ENCODE data around the gene SLC44A3.

Gene SLC44A3

DNA sequence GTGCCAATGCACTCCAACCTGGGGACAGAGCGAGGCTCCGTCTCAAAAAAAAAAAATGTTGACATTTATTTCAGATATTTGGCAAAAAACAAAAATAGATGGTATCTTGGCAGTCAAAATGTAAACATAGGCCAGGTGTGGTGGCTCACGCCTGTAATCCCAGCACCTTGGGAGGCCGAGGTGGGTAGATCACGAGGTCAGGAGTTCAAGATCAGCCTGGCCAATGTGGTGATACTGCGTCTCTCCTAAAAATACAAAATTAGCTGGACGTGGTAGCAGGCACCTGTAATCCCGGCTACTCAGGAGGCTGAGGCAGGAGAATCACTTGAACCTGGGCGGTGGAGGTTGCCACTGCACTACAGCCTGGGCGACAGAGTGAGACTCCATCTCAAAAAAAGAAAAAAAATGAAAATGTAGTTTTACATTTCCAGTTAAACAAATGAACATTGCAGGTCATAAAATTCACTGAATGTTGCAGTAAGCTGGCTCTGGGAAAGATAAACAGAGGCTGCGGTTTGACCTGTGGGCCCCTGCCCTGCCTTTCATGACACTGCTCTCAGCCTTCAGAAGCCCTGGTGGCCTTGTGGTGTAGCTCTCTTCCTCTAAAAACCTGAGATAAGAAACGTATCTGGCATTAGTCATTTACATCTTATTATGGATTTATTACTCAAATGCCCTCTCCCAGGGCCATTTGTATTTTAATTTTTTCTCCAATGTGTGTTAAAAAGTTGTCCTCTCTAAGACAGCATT lies 12.2 kb upstream of the SLC44A3 start:
- no peak for FAIRE-seq
- no peak for DNase-seq (ENCODE audit: insufficient read length, low spot score)
- no peak for TF ChIP-seq POLR2A (IDR thresholded peaks at IDR 0.05; ENCODE audit: low read depth, low read length)

DNA sequence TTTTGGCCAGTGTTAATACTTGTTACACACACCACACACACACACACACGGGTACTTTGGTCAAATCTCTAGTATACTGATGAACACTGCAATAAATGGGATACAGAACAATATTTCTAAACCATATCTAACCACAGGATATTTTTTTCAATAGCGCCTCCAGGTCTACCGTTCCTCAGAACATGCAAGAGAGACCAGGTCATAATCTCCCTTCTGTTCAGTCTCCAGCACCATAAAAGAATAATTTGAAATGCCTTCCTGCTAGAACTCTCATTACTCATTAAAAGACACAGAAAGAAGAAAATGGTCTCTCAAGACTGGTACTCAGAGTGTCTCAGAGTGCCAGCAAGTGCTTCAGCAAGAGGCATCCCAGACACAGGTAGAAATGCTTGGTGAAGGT lies 11.5 kb upstream of the SLC44A3 start:
- no peak for TF ChIP-seq POLR2A (IDR thresholded peaks at IDR 0.05; ENCODE audit: low read depth, low read length)
- FAIRE-seq (no peak), DNase-seq (ENCODE audit: insufficient read length, low spot score) (no peak)

DNA sequence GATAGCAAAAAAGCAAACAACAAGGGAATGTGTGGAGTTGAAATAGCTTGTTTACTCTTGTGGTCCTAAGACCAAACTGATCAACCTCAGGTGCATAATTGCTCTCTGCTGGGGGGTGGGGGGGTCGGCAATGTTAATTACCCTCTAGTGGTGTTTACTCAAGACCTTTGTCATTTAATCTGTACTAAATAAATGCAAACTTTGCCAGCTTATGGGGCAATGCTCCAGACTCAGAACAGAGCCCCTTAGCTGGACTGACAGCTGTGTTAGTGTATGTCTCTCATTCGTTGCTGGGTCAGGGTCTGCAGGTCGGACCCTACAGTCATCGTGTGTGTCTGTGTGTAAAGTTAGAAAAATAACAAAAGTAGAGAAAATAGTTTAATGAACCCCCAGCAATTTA lies 7.2 kb upstream of the SLC44A3 start:
- DNase-seq (ENCODE audit: insufficient read length, low spot score) (no peak), FAIRE-seq (no peak)
- no peak for TF ChIP-seq POLR2A (IDR thresholded peaks at IDR 0.05; ENCODE audit: low read depth, low read length)

DNA sequence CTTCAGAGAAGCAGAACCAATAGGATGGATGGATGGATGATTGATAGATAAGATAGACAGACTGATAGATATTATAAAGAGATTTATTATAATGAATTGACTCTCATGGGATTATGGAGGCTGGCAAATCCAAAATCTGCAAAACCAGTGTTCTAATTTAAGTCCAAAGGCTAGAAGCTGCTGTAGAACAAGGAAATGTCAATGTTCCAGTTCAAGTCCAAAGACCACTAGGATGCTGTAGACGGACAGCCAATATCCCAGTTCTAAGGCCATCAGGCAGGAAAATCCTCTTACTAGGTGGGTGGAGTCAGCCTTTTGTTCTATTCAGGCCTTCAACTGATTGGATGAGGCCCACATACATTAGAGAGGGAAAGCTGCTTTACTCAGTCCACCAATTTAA lies 4.1 kb upstream of the SLC44A3 start:
- no peak for TF ChIP-seq POLR2A (IDR thresholded peaks at IDR 0.05; ENCODE audit: low read depth, low read length)
- no peak for DNase-seq (ENCODE audit: insufficient read length, low spot score)
- FAIRE-seq = no peak

DNA sequence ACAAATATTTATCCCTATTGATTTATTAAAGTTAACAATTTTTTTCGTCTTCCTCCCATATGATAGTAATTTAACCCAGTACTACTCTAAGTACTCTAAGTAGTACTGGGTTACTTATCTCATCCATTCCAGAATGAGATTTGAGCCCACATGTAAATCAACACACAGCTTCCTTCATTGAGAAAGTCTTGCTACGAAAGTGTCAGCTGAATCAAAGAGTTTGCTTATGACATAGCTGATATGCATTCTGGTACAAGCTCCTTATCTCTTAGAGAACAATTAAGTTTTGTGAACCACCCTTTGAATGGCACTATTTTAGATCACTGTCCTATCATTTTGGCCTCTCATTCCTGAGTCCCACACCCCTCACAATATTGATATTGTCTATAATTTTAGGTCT lies 2.4 kb upstream of the SLC44A3 start:
- FAIRE-seq = no peak
- no peak for TF ChIP-seq POLR2A (IDR thresholded peaks at IDR 0.05; ENCODE audit: low read depth, low read length)
- no peak for DNase-seq (ENCODE audit: insufficient read length, low spot score)

DNA sequence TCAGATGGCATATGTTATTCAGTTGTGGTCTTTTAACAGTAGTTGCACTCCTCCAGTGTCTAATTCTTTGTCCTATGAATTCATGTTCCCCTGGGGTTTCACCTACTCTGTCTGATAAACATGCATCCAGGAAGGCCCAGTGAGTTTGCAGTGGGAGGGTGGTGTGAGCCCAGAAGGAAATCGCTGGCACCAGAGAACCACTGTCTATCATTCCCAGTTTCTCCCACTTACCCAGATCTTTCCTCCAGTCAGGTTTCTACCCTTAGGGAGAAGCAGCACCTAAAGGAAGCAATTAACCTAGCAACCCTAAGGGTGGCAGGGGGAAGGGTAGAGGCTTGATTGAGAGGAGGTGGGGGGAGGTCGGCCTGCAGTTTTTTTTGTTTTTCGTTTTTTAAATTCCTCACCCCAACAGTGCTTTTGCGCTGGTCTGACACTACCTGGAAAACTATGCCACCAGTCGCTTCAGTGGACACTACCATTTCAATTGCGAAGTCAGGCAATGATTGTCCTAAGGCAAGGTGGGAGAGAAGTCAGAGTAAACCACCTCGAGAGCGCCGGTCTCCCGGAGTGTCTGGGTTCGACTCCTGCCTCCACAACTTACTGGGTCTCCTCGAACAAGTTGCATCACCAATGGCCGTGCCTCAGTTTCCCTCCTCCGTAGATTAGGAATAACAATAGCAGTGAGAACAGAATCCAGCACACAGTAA lies 766 bp upstream of the SLC44A3 start:
- FAIRE-seq (no peak), DNase-seq (ENCODE audit: insufficient read length, low spot score) (no peak)
- TF ChIP-seq POLR2A (IDR thresholded peaks at IDR 0.05; ENCODE audit: low read depth, low read length) = no peak

DNA sequence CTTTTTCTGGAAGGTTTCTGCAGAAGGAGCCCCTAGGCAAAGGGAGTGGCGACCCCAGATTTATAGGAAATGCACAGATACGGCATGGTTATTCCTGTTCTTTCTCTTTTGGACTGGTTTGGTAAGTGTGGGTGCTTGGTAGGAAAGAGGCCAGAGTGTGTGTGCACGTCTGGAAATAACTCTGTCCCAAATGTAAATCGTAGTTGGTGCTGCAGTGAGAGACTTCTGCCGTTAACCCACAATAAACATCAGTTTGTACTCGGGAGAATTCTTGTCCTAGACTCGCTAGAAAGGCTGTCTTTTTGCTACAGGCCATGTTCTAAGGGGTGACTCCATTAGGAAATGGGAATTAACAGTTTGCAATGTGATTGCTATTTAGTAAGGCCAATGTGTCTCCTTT lies 779 bp downstream of the SLC44A3 start:
- no peak for DNase-seq (ENCODE audit: insufficient read length, low spot score)
- no peak for TF ChIP-seq POLR2A (IDR thresholded peaks at IDR 0.05; ENCODE audit: low read depth, low read length)
- FAIRE-seq = no peak

DNA sequence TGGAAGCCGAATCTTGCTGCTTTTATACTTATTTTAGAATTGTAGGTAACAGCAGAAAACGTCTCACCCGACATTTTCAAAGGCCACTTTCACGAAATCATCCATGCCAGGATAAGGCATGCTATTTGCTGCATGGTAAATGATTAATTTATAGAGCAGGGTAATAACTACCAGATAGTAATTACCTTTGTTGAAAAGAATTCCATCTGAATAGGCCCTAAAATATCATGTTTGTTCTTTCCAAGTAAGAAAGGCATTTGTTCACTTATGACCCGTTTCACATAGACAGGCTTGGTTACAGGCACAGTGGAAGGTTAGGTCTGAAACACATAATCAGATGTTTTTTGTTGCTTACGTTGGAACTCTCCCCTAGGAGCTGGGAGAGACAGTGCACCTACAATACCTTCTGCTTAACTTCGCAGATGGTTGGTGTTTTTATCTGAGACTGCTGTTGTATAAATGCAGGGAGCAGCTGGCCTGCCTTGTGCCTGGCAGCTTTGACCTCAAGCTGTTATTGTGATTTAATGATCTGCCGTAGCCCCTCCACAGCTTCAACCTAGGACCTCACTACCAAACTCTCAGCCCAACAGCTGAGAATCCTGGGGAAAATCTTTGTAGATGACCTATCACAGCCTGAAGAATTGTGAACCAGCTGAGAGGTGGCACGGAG lies 1.6 kb downstream of the SLC44A3 start:
- no peak for TF ChIP-seq POLR2A (IDR thresholded peaks at IDR 0.05; ENCODE audit: low read depth, low read length)
- no peak for FAIRE-seq
- no peak for DNase-seq (ENCODE audit: insufficient read length, low spot score)

DNA sequence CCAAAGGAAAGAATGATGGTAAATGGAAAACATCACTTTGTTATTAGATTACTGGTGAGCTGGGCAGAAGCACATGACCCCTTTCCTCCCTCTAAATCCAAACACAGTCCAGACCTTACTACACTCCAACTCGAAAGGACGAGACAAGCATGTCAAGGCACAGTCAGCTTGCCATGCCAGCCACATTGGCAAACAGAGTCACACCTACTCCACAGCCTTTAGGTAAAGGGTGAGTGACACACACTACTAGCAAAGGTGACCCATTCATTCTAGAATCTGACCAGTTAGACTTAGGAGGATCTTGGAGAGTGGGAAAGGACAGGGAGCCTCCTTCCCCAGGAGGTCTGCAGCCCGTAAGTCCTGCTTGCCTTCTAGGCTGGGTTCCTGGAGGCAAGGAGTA lies 3.0 kb downstream of the SLC44A3 start:
- no peak for FAIRE-seq
- DNase-seq (ENCODE audit: insufficient read length, low spot score) = no peak
- no peak for TF ChIP-seq POLR2A (IDR thresholded peaks at IDR 0.05; ENCODE audit: low read depth, low read length)

DNA sequence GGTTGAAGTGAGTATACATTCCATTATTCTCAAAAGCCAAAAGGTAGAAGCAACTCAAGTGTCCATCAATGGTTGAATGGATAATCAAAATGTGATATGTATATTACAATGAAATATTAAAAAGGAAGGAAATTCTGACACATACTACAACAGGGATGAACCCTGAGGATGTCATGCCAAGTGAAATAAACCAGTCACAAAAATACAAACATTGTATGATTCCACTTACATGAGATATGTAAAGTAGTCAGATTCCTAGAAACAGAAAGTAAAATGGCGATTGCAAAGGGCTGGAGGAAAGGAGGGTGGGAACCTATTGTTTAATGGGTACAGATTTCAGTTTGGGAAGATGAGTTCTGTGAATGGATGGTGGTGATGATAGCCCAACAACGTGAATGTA lies 5.8 kb downstream of the SLC44A3 start:
- FAIRE-seq (no peak), DNase-seq (ENCODE audit: insufficient read length, low spot score) (no peak)
- TF ChIP-seq POLR2A (IDR thresholded peaks at IDR 0.05; ENCODE audit: low read depth, low read length) = no peak

DNA sequence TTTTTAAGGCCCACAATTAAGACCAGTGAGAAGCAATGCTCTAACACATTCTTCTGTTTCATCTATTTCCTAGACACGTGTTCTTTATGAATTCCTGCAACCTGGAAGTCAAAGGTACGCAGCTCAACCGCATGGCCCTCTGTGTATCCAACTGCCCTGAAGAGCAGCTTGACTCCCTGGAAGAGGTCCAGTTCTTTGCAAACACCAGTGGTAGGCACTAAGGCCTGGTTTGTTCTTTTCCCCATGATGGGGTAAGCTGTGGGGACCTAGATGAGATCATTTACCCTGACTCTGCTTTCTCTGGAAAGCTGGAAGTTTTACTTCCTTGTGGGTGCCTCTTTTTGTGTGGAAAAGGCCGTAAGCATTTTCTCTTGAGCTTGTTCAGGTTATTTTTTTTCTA lies 7.3 kb downstream of the SLC44A3 start:
- no peak for DNase-seq (ENCODE audit: insufficient read length, low spot score)
- no peak for FAIRE-seq
- no peak for TF ChIP-seq POLR2A (IDR thresholded peaks at IDR 0.05; ENCODE audit: low read depth, low read length)

DNA sequence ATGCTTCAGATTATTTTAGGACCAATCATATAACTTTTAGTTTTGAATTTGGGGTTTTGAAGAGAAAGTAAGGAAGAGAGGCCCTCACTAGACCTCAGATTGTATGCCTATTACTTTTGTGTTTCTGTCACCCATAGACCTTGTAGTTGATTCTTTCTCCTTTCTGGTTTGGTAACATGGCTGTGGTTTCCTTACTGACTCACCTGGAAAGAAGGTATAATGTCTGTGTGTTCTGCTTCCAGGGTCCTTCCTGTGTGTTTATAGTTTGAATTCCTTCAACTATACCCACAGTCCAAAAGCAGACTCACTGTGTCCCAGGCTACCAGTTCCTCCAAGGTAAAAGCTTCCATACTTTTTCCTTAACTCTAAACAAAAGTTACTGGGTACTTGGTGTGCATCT lies 8.1 kb downstream of the SLC44A3 start:
- TF ChIP-seq POLR2A (IDR thresholded peaks at IDR 0.05; ENCODE audit: low read depth, low read length) = no peak
- no peak for DNase-seq (ENCODE audit: insufficient read length, low spot score)
- FAIRE-seq = no peak

DNA sequence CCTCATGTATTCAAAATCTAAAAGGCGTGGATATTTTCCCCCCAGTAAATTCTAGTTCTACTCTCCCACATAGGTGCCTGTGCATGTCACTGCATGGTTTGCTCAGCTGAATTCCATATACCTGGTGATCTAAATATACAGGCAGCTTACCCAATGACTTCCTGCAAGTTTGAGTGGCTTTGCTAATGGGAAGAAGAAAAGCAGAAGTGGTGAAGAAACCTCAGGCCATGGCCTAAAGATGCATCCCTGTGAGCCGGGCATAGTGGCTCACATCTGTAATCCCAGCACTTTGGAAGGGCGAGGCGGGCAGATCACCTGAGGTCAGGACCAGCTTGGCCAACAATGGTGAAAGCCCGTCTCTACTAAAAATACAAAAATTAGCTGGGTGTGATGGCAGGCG lies 11.5 kb downstream of the SLC44A3 start:
- DNase-seq (ENCODE audit: insufficient read length, low spot score) = no peak
- FAIRE-seq = no peak
- TF ChIP-seq POLR2A (IDR thresholded peaks at IDR 0.05; ENCODE audit: low read depth, low read length) = no peak

DNA sequence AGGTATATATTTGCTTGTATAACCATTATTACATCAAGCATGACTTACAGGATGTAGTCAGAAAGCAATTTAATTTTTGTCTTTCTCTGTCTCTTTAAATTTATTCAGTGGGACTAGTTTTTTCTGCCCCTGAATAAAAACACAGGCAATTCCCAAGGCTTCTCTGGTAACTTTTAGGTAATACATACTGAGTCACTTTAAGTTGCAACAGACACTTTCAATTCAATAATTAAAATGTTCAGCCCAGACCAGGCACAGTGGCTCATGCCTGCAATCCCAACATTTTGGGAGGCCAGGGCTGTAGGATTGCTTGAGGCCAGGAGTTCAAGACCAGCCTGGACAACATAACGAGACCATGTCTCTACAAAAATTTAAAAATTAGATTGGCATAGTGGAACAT lies 12.3 kb downstream of the SLC44A3 start:
- no peak for FAIRE-seq
- DNase-seq (ENCODE audit: insufficient read length, low spot score) = no peak
- TF ChIP-seq POLR2A (IDR thresholded peaks at IDR 0.05; ENCODE audit: low read depth, low read length) = no peak
